Keratinocyte (primary cell): ENCODE results near the gene PKD1.

Experiments
- EZH2 ChIP-seq: IDR thresholded peaks from one replicate; pipeline ENCODE4 v1.6.1; 2012; ENCODE audit warnings: inconsistent platforms, mild to moderate bottlenecking, low read length, moderate library complexity
- TF ChIP-seq, protein P1 (sequence below), 3 experiments: IDR thresholded peaks in 1 of 3; conservative IDR thresholded peaks in 1 of 3; optimal IDR thresholded peaks in 1 of 3; 2 replicates in 2 of 3; 3 replicates in 1 of 3; pipeline versions ENCODE3 to v1.5.1; 2011; ENCODE audit warnings: low read length in 3 of 3, mild to moderate bottlenecking in 3 of 3, moderate library complexity in 2 of 3, control low read depth in 1 of 3, inconsistent platforms in 1 of 3; ENCODE audit not compliant: insufficient read depth in 2 of 3; ENCODE audit errors: extremely low read depth in 1 of 3

DNA sequence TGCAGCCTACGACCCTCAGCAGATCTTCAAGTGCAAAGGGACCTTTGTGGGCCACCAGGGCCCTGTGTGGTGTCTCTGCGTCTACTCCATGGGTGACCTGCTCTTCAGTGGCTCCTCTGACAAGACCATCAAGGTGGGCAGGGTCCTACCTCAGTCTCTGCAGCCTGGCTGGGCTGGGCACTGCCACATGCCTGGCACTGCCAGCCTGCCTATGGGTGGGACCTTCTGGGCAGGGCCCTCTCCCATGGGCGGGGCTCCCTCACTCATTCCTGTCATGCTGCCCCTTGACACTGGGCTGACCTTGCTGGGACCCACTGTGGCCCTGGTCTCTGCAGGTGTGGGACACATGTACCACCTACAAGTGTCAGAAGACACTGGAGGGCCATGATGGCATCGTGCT is 38.2 kb upstream of the PKD1 start:
- TF ChIP-seq, protein P1, sequence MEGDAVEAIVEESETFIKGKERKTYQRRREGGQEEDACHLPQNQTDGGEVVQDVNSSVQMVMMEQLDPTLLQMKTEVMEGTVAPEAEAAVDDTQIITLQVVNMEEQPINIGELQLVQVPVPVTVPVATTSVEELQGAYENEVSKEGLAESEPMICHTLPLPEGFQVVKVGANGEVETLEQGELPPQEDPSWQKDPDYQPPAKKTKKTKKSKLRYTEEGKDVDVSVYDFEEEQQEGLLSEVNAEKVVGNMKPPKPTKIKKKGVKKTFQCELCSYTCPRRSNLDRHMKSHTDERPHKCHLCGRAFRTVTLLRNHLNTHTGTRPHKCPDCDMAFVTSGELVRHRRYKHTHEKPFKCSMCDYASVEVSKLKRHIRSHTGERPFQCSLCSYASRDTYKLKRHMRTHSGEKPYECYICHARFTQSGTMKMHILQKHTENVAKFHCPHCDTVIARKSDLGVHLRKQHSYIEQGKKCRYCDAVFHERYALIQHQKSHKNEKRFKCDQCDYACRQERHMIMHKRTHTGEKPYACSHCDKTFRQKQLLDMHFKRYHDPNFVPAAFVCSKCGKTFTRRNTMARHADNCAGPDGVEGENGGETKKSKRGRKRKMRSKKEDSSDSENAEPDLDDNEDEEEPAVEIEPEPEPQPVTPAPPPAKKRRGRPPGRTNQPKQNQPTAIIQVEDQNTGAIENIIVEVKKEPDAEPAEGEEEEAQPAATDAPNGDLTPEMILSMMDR (optimal IDR thresholded peaks at IDR 0.05 in 1 of 3, IDR thresholded peaks at IDR 0.05 in 1 of 3, conservative IDR thresholded peaks at IDR 0.05 in 1 of 3; ENCODE audit: extremely low read depth in 1 of 3, insufficient read depth in 2 of 3, low read length in 3 of 3): no peak
- TF ChIP-seq EZH2: no peak
